DOHH2 (cell line): ENCODE measurements around the gene MTPN.
A peak's percentile ranks its signal among the peaks of the same experiment; 100 is the strongest.

Source experiments
- H3F3A ChIP-seq: fragments of 200-600 bp; sonication (generic), shearing (Covaris generic); 2 replicates; pipeline ENCODE4 v1.6.0; 2016; ENCODE audit warnings: antibody characterized with exemption, mild to moderate bottlenecking; ENCODE audit not compliant: control insufficient read depth, insufficient read depth
- H3K27ac ChIP-seq: fragments of 200-600 bp; sonication (generic); 2 replicates; pipeline ENCODE4 v1.5.1; 2014; ENCODE audit warnings: low read depth, mild to moderate bottlenecking, low read length, moderate library complexity
- H3K27me3 ChIP-seq: fragments of 200-600 bp; sonication (generic); 2 replicates; pipeline ENCODE4 v1.6.1; 2014; ENCODE audit warnings: mild to moderate bottlenecking, low read length, mixed read lengths; ENCODE audit not compliant: control insufficient read depth
- H3K36me3 ChIP-seq: fragments of 200-600 bp; sonication (generic); 2 replicates; pipeline ENCODE4 v1.6.1; 2014; ENCODE audit warnings: mild to moderate bottlenecking, low read length, moderate library complexity, mixed read lengths; ENCODE audit not compliant: control insufficient read depth
- H3K4me1 ChIP-seq: fragments of 200-600 bp; sonication (generic); 2 replicates; pipeline ENCODE4 v1.6.1; 2014; ENCODE audit warnings: mild to moderate bottlenecking, low read length, mixed read lengths; ENCODE audit not compliant: control insufficient read depth
- H3K4me2 ChIP-seq: fragments of 200-600 bp; sonication (generic); 2 replicates; pipeline ENCODE4 v1.6.0; 2014; ENCODE audit warnings: mild to moderate bottlenecking, low read length, moderate library complexity
- H3K4me3 ChIP-seq: fragments of 200-600 bp; sonication (generic); 2 replicates; pipeline ENCODE4 v1.5.1; 2014; ENCODE audit warnings: mild to moderate bottlenecking, low read length, mixed read lengths
- H3K79me2 ChIP-seq: fragments of 200-600 bp; sonication (generic); 2 replicates; pipeline ENCODE4 v1.6.1; 2014; ENCODE audit warnings: mild to moderate bottlenecking, low read length, mixed read lengths; ENCODE audit not compliant: control insufficient read depth
- H3K9me2 ChIP-seq: fragments of 200-600 bp; sonication (generic); replicated peaks from 2 replicates; pipeline ENCODE4 v1.6.1; 2014; ENCODE audit warnings: mild to moderate bottlenecking, low read length, mixed read lengths; ENCODE audit not compliant: control insufficient read depth
- H3K9me3 ChIP-seq: fragments of 200-600 bp; sonication (generic); 2 replicates; pipeline ENCODE4 v1.6.1; 2014; ENCODE audit warnings: antibody characterized with exemption, low read length, mixed read lengths; ENCODE audit not compliant: control insufficient read depth, insufficient read depth
- H4K20me1 ChIP-seq: fragments of 200-600 bp; sonication (generic); 2 replicates; pipeline ENCODE4 v1.6.0; 2014; ENCODE audit warnings: low read depth, mild to moderate bottlenecking, antibody characterized with exemption, low read length, moderate library complexity; ENCODE audit not compliant: control insufficient read depth, insufficient read depth
- EZH2phosphoT487 ChIP-seq: fragments of 200-600 bp; sonication (generic); IDR thresholded peaks from 2 replicates; pipeline ENCODE4 v1.6.1; 2017; ENCODE audit warnings: borderline replicate concordance, mild to moderate bottlenecking, antibody characterized with exemption, low read length, moderate library complexity, mixed read lengths
- TF ChIP-seq, protein P1 (sequence below): fragments of 200-600 bp; sonication (generic); IDR thresholded peaks from one replicate; pipeline ENCODE4 v1.5.1; 2014; ENCODE audit warnings: antibody characterized with exemption, mild to moderate bottlenecking, low read depth, low read length; ENCODE audit not compliant: poor library complexity, severe bottlenecking

MTPN gene

DNA sequence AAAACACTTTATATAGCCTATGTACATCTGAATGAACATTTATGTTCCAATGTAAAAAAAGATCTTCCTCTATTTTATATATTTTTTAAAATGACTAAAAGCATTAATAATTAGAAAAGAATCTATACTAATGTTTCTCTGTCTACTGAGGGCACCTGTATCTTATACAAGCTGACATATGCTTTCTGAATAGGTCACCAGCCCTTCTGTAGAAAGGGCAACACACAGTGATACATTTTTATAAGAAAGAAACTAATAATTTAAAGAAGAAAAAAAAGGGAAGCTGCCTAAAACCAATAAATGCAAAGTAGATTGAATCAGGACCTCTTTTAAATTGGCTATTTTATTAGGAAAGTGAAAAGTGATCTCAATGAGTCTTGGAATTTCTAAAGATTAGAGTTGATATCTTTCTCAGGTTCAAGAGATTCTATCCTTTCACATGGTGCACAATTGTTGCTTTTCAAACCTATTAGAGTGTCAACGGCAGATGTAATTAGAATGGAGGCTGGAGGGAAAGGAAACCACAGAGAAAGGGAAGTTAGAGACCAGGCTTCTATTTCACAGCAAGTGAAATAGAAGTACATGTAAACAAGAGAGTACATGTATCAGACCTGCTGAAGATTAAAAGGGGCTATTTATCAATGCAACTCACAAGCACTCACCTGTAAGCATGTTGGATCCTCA lies 6.3 kb downstream of the MTPN start:
- TF ChIP-seq, protein P1, sequence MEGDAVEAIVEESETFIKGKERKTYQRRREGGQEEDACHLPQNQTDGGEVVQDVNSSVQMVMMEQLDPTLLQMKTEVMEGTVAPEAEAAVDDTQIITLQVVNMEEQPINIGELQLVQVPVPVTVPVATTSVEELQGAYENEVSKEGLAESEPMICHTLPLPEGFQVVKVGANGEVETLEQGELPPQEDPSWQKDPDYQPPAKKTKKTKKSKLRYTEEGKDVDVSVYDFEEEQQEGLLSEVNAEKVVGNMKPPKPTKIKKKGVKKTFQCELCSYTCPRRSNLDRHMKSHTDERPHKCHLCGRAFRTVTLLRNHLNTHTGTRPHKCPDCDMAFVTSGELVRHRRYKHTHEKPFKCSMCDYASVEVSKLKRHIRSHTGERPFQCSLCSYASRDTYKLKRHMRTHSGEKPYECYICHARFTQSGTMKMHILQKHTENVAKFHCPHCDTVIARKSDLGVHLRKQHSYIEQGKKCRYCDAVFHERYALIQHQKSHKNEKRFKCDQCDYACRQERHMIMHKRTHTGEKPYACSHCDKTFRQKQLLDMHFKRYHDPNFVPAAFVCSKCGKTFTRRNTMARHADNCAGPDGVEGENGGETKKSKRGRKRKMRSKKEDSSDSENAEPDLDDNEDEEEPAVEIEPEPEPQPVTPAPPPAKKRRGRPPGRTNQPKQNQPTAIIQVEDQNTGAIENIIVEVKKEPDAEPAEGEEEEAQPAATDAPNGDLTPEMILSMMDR: no peak
- TF ChIP-seq EZH2phosphoT487: no peak
- peaks cover 31% of the 10 kb centered on the region for H3F3A ChIP-seq
- peak overlapping the region; percentile 94 for H3K4me3 ChIP-seq
- peaks cover 40% of the 10 kb centered on the region for H4K20me1 ChIP-seq
- H3K4me2 ChIP-seq: peak overlapping the region; percentile 83
- H3K9me3 ChIP-seq: no peaks in the 10 kb centered on the region
- H3K9me2 ChIP-seq: no peaks in the 10 kb centered on the region
- H3K4me1 ChIP-seq: peaks cover 95% of the 10 kb centered on the region
- H3K36me3 ChIP-seq: peaks cover 85% of the 10 kb centered on the region
- peak overlapping the region; percentile 91 for H3K27ac ChIP-seq
- H3K27me3 ChIP-seq: no peaks in the 10 kb centered on the region
- peaks cover 97% of the 10 kb centered on the region for H3K79me2 ChIP-seq

GRCh38 chr7:135970045-135970444 lies 7.1 kb downstream of the MTPN start:
- Histone ChIP-seq H3K9me2 (no peaks in the 10 kb centered on the region), H3F3A (peaks cover 27% of the 10 kb centered on the region), H3K36me3 (peaks cover 82% of the 10 kb centered on the region), H3K4me1 (peaks cover 94% of the 10 kb centered on the region), H3K27me3 (no peaks in the 10 kb centered on the region), H3K4me2 (peak overlapping the region; percentile 83), H4K20me1 (peaks cover 32% of the 10 kb centered on the region), H3K79me2 (peaks cover 97% of the 10 kb centered on the region), H3K27ac (peak overlapping the region; percentile 91), H3K4me3 (peak overlapping the region; percentile 29), H3K9me3 (no peaks in the 10 kb centered on the region)
- TF ChIP-seq, protein P1: no peak
- TF ChIP-seq EZH2phosphoT487: no peak

- peaks cover 78% of the 10 kb centered on the region for H3K36me3 ChIP-seq
- peaks cover 8% of the 10 kb centered on the region for H3F3A ChIP-seq
- no peak overlapping the region for H3K27ac ChIP-seq
- no peaks in the 10 kb centered on the region for H3K9me2 ChIP-seq
- H3K27me3 ChIP-seq: no peaks in the 10 kb centered on the region
- H3K79me2 ChIP-seq: peaks cover 97% of the 10 kb centered on the region
- H3K4me1 ChIP-seq: peaks cover 83% of the 10 kb centered on the region
- H3K4me3 ChIP-seq: 0 out of 2 replicates have a peak overlapping the region, but pooled peaks have one; percentile 0
- TF ChIP-seq EZH2phosphoT487: no peak
- TF ChIP-seq, protein P1: no peak
- H3K9me3 ChIP-seq: no peaks in the 10 kb centered on the region
- peaks cover 25% of the 10 kb centered on the region for H4K20me1 ChIP-seq
- H3K4me2 ChIP-seq: peak overlapping the region; percentile 38
Observed at GRCh38 chr7:135966341-135967043, 10.7 kb downstream of the MTPN start.
